Smooth muscle cell of the brain vasculature (primary cell): ENCODE data around the gene BRINP2.
"Not testable (repeated sequence)": the region's sequence is repeated elsewhere in the genome, so short reads cannot be mapped to it uniquely, and the experiment has no call there.

Experiments
- DNase-seq: peaks from one replicate; pipeline ENCODE4 v3.0.0-alpha.2; 2012; ENCODE audit warnings: low read depth, low spot score

The BRINP2 gene

GRCh38 chr1:177311111-177311510, 140.4 kb downstream of the BRINP2 start:
- no peak for DNase-seq

- no peak for DNase-seq
Measured at GRCh38 chr1:177311586-177311985, 140.8 kb downstream of the BRINP2 start.

GRCh38 chr1:177315261-177315660, 144.5 kb downstream of the BRINP2 start:
- DNase-seq: no peak

DNA sequence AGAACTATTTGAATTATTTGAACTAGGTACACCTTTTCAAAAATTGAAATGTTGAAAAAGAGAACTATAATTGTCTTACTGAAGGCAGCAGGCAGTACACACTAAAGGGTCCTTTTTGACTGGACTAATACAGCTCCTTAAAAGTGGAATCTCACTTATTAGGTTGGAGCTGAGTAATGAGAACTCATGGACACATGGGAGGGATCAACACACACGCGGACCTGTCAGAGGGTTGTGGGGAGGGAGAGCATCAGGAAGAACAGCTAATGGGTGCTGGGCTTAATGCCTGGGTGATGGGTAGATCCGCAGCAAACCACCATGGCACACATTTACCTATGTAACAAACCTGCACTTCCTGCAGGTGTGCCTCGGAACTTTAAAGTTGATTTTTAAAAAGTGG, 145.0 kb downstream of the BRINP2 start:
- DNase-seq: no peak

GRCh38 chr1:177321434-177321833, 150.7 kb downstream of the BRINP2 start:
- not testable (repeated sequence) for DNase-seq

DNA sequence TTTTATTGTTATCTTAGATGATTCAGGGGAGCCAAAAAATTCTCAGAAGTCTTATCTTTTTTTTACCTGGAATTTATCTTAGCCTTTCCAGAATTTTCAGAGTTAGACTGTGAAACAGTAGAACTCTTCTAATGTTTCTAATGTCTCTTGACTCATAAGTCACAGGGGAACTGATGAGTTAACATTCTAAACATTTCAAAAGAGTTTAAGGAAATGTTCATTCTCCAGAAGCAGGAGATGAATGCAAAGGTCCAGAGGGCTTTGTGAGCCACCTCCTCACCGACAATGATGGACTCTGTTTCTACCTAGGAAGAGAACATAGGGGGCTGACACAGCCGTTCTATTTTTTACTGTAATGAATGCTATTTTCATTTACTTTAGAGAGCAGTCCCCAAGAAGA, 157.5 kb downstream of the BRINP2 start:
- DNase-seq: no peak

- DNase-seq: no peak
Measured at GRCh38 chr1:177329871-177330270, 159.1 kb downstream of the BRINP2 start.
